IPS DF 19.7 (cell line): Measurements from ENCODE around the gene MRPL43.
"Not testable (repeated sequence)": the region's sequence is repeated elsewhere in the genome, so short reads cannot be mapped to it uniquely, and the experiment has no call there.

ENCODE experiments used
- DNase-seq: peaks from one replicate; pipeline ENCODE4 v3.0.0-alpha.2; 2013; ENCODE audit warnings: low read depth, low spot score

MRPL43 gene

GRCh38 chr10:100986952-100987684, at the start of gene MRPL43, which contains the start of gene TWNK:
TSS of gene MRPL43 (minus strand) at chr10:100987497. CDS start at chr10:100987443, 54 bp downstream.
TSS of gene TWNK (plus strand) at chr10:100987543. CDS start at chr10:100988211, 668 bp downstream.
- no peak for DNase-seq

GRCh38 chr10:101036726-101037125, 49.4 kb upstream of the MRPL43 start:
- DNase-seq = no peak

GRCh38 chr10:101035916-101036702, 48.8 kb upstream of the MRPL43 start:
- DNase-seq = no peak

GRCh38 chr10:101035314-101035713, 48.0 kb upstream of the MRPL43 start:
- no peak for DNase-seq

- DNase-seq = not testable (repeated sequence)
Observed at GRCh38 chr10:101034404-101034803, 47.1 kb upstream of the MRPL43 start.

GRCh38 chr10:101033276-101033675, 46.0 kb upstream of the MRPL43 start:
- DNase-seq = no peak

- no peak for DNase-seq
Observed at GRCh38 chr10:101032637-101033224, 45.4 kb upstream of the MRPL43 start.

GRCh38 chr10:101031796-101032636, 44.7 kb upstream of the MRPL43 start:
- DNase-seq = no peak

GRCh38 chr10:101031128-101031795, 44.0 kb upstream of the MRPL43 start, which contains the start of the genes PDZD7 and SFXN3:
TSS of gene PDZD7 (minus strand) at chr10:101031129. CDS start at chr10:101030219, 910 bp downstream.
TSS of gene SFXN3 (plus strand) at chr10:101031234. CDS start at chr10:101034695, 3,461 bp downstream.
- DNase-seq = no peak

GRCh38 chr10:101030496-101031127, 43.3 kb upstream of the MRPL43 start:
- no peak for DNase-seq

GRCh38 chr10:101029520-101030295, 42.4 kb upstream of the MRPL43 start:
- no peak for DNase-seq

- DNase-seq = no peak
Observed at GRCh38 chr10:101028446-101029337, 41.4 kb upstream of the MRPL43 start.

GRCh38 chr10:101027106-101027720, 39.9 kb upstream of the MRPL43 start:
- no peak for DNase-seq

- DNase-seq = no peak
Observed at GRCh38 chr10:101022967-101023705, 35.8 kb upstream of the MRPL43 start.

- DNase-seq = no peak
Observed at GRCh38 chr10:101021692-101022251, 34.5 kb upstream of the MRPL43 start.

- no peak for DNase-seq
Observed at GRCh38 chr10:101021239-101021638, 33.9 kb upstream of the MRPL43 start.
